SU-DHL-6 (cell line): ENCODE results near the gene RNF217.

Source experiments
- H2AFZ ChIP-seq: fragments of 200-600 bp; sonication (generic); 2 replicates; pipeline ENCODE4 v1.6.1; 2014; ENCODE audit warnings: low read depth, mild to moderate bottlenecking, moderate library complexity, mixed read lengths, antibody characterized with exemption, low read length; ENCODE audit not compliant: severe bottlenecking
- H3F3A ChIP-seq: fragments of 200-600 bp; shearing (Covaris generic); 2 replicates; pipeline ENCODE4 v1.6.0; 2016; ENCODE audit warnings: antibody characterized with exemption, mild to moderate bottlenecking; ENCODE audit not compliant: insufficient read depth
- H3K27ac ChIP-seq: fragments of 200-600 bp; sonication (generic); 2 replicates; pipeline ENCODE4 v1.5.1; 2016; ENCODE audit warnings: low read depth, mild to moderate bottlenecking, low read length, moderate library complexity, mixed read lengths
- H3K27me3 ChIP-seq: fragments of 200-600 bp; sonication (generic), shearing (Covaris generic); 2 replicates; pipeline ENCODE4 v1.6.0; 2014; ENCODE audit warnings: mild to moderate bottlenecking, low read length
- H3K36me3 ChIP-seq: fragments of 200-600 bp; sonication (generic); 2 replicates; pipeline ENCODE4 v1.6.1; 2014; ENCODE audit warnings: mild to moderate bottlenecking, low read length, mixed read lengths
- H3K4me2 ChIP-seq: fragments of 300-600, 200-600 bp; shearing (Covaris generic), sonication (generic); 2 replicates; pipeline ENCODE4 v1.6.0; 2014; ENCODE audit warnings: low read length, low read depth, mild to moderate bottlenecking; ENCODE audit not compliant: poor library complexity, severe bottlenecking
- H3K4me3 ChIP-seq: fragments of 200-600 bp; sonication (generic); 2 replicates; pipeline ENCODE4 v1.5.1; 2014; ENCODE audit warnings: antibody characterized with exemption, low read length, mild to moderate bottlenecking, mixed read lengths; ENCODE audit not compliant: insufficient read depth, poor library complexity, severe bottlenecking
- H3K79me2 ChIP-seq: fragments of 200-600 bp; sonication (generic); 2 replicates; pipeline ENCODE4 v1.6.1; 2014; ENCODE audit warnings: mild to moderate bottlenecking, low read length, moderate library complexity; ENCODE audit not compliant: insufficient read depth
- H3K9ac ChIP-seq: fragments of 200-600 bp; sonication (generic); 2 replicates; pipeline ENCODE4 v1.7.0; 2014; ENCODE audit warnings: mild to moderate bottlenecking, low read length
- H3K9me2 ChIP-seq: fragments of 200-600 bp; sonication (generic); replicated peaks from 2 replicates; pipeline ENCODE4 v1.6.1; 2014; ENCODE audit warnings: low read length; ENCODE audit not compliant: insufficient read depth
- H3K9me3 ChIP-seq: fragments of 200-600 bp; sonication (generic); 2 replicates; pipeline ENCODE4 v1.6.1; 2014; ENCODE audit warnings: low read length, mixed read lengths; ENCODE audit not compliant: insufficient read depth
- H4K20me1 ChIP-seq: fragments of 200-600 bp; sonication (generic); 2 replicates; pipeline ENCODE4 v1.6.1; 2014; ENCODE audit warnings: low read depth, mild to moderate bottlenecking, antibody characterized with exemption, low read length, moderate library complexity, mixed read lengths
- EZH2phosphoT487 ChIP-seq: fragments of 200-600 bp; sonication (generic), shearing (Covaris generic); conservative IDR thresholded peaks from 2 replicates; pipeline ENCODE4 v1.6.1; 2018; ENCODE audit warnings: mild to moderate bottlenecking, antibody characterized with exemption, low read length, moderate library complexity, mixed read lengths
- TF ChIP-seq, protein P1 (sequence below): fragments of 200-600 bp; sonication (generic); IDR thresholded peaks from one replicate; pipeline ENCODE4 v1.5.1; 2017; ENCODE audit warnings: antibody characterized with exemption, mild to moderate bottlenecking, low read length, moderate library complexity; ENCODE audit not compliant: insufficient read depth, poor library complexity, severe bottlenecking

Gene RNF217

GRCh38 chr6:125044066-125044465 lies 81.8 kb downstream of the RNF217 start:
- TF ChIP-seq, protein P1, sequence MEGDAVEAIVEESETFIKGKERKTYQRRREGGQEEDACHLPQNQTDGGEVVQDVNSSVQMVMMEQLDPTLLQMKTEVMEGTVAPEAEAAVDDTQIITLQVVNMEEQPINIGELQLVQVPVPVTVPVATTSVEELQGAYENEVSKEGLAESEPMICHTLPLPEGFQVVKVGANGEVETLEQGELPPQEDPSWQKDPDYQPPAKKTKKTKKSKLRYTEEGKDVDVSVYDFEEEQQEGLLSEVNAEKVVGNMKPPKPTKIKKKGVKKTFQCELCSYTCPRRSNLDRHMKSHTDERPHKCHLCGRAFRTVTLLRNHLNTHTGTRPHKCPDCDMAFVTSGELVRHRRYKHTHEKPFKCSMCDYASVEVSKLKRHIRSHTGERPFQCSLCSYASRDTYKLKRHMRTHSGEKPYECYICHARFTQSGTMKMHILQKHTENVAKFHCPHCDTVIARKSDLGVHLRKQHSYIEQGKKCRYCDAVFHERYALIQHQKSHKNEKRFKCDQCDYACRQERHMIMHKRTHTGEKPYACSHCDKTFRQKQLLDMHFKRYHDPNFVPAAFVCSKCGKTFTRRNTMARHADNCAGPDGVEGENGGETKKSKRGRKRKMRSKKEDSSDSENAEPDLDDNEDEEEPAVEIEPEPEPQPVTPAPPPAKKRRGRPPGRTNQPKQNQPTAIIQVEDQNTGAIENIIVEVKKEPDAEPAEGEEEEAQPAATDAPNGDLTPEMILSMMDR: no peak
- no peak for TF ChIP-seq EZH2phosphoT487
- no peaks in the 10 kb centered on the region for H4K20me1 ChIP-seq
- H3K9ac ChIP-seq: no peak overlapping the region
- H3K9me2 ChIP-seq: no peaks in the 10 kb centered on the region
- no peaks in the 10 kb centered on the region for H3K27me3 ChIP-seq
- H3K4me2 ChIP-seq: no peak overlapping the region
- no peaks in the 10 kb centered on the region for H3K9me3 ChIP-seq
- no peak overlapping the region for H3K4me3 ChIP-seq
- H3K79me2 ChIP-seq: no peaks in the 10 kb centered on the region
- H3K36me3 ChIP-seq: no peaks in the 10 kb centered on the region
- H3K27ac ChIP-seq: no peak overlapping the region
- H3F3A ChIP-seq: no peaks in the 10 kb centered on the region
- H2AFZ ChIP-seq: no peak overlapping the region

GRCh38 chr6:125044667-125045066 lies 82.4 kb downstream of the RNF217 start:
- Histone ChIP-seq H3K9me2 (no peaks in the 10 kb centered on the region), H3K27me3 (no peaks in the 10 kb centered on the region), H3F3A (no peaks in the 10 kb centered on the region), H4K20me1 (no peaks in the 10 kb centered on the region), H3K36me3 (no peaks in the 10 kb centered on the region), H3K27ac (no peak overlapping the region), H2AFZ (no peak overlapping the region), H3K9ac (no peak overlapping the region), H3K4me2 (no peak overlapping the region), H3K9me3 (no peaks in the 10 kb centered on the region), H3K79me2 (no peaks in the 10 kb centered on the region), H3K4me3 (no peak overlapping the region)
- TF ChIP-seq EZH2phosphoT487: no peak
- TF ChIP-seq, protein P1: no peak

GRCh38 chr6:125046107-125046925 lies 84.1 kb downstream of the RNF217 start:
- Histone ChIP-seq H3K79me2 (no peaks in the 10 kb centered on the region), H3K4me3 (no peak overlapping the region), H3K4me2 (no peak overlapping the region), H3K9me2 (no peaks in the 10 kb centered on the region), H4K20me1 (no peaks in the 10 kb centered on the region), H3F3A (no peaks in the 10 kb centered on the region), H3K9ac (no peak overlapping the region), H2AFZ (no peak overlapping the region), H3K9me3 (no peaks in the 10 kb centered on the region), H3K27me3 (no peaks in the 10 kb centered on the region), H3K36me3 (no peaks in the 10 kb centered on the region), H3K27ac (no peak overlapping the region)
- TF ChIP-seq EZH2phosphoT487: no peak
- TF ChIP-seq, protein P1: no peak
